Type B pancreatic cell (in vitro differentiated cells): ENCODE results near the gene CDKL2. TPM values are rescaled to one million over a fixed set of nuclear protein-coding genes. Genes with fewer than 3 reads are reported as not detected.

Experiments used
- DNase-seq: peaks from one replicate; pipeline ENCODE4 v3.0.0; 2021; ENCODE audit warnings: mixed read lengths; ENCODE audit not compliant: unreplicated experiment; ENCODE audit errors: extremely low spot score
- H3K27ac Mint-ChIP-seq: 2 replicates; pipeline ENCODE4 v1.8.0; 2021; ENCODE audit warnings: mild to moderate bottlenecking, mixed read lengths
- H3K27me3 Mint-ChIP-seq: 2 replicates; pipeline ENCODE4 v1.8.0; 2021; ENCODE audit warnings: mixed read lengths
- H3K36me3 Mint-ChIP-seq: 2 replicates; pipeline ENCODE4 v1.8.0; 2021; ENCODE audit warnings: mixed read lengths
- H3K4me1 Mint-ChIP-seq: one replicate; pipeline ENCODE4 v1.8.0; 2021; ENCODE audit warnings: mixed read lengths; ENCODE audit not compliant: unreplicated experiment
- H3K4me3 Mint-ChIP-seq: 2 replicates; pipeline ENCODE4 v1.8.0; 2021; ENCODE audit warnings: mild to moderate bottlenecking, mixed read lengths
- H3K9me3 Mint-ChIP-seq: 2 replicates; pipeline ENCODE4 v1.8.0; 2021; ENCODE audit warnings: mixed read lengths
- total RNA-seq: library from RNA; stranded (reverse); gene quantifications from 2 replicates; pipeline ENCODE4 v1.2.1, GENCODE V29; 2021; ENCODE audit warnings: low replicate concordance
- TF ChIP-seq, protein P1 (sequence below): fragments of 200-600 bp; sonication (generic); conservative IDR thresholded peaks from 2 replicates; pipeline ENCODE4 v1.5.0; 2021; ENCODE audit warnings: antibody characterized with exemption, mild to moderate bottlenecking

Gene CDKL2
- total RNA-seq, 1 donor from 2014 or later, result 2.6 TPM

DNA sequence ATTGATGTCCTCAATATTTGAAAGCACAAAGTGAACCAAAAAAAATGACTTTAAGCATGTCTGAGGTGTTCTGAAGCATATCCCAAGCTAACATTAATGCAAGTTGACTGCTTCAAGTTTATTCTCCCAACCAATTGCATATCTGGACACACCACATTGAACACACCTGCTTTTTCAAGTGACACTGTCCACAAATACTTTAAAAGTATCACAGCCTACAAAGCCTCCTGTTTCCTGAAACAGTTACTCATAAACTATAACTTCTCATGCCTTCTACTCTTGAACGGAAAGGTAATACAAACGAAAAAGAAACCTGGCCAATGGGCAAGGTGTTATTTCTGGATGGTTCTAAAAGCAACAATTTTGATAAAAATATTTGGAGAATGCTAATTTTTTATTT is 1.1 kb downstream of the CDKL2 start:
- H3K36me3 Mint-ChIP-seq, result no peaks in the 10 kb centered on the region
- TF ChIP-seq, protein P1, sequence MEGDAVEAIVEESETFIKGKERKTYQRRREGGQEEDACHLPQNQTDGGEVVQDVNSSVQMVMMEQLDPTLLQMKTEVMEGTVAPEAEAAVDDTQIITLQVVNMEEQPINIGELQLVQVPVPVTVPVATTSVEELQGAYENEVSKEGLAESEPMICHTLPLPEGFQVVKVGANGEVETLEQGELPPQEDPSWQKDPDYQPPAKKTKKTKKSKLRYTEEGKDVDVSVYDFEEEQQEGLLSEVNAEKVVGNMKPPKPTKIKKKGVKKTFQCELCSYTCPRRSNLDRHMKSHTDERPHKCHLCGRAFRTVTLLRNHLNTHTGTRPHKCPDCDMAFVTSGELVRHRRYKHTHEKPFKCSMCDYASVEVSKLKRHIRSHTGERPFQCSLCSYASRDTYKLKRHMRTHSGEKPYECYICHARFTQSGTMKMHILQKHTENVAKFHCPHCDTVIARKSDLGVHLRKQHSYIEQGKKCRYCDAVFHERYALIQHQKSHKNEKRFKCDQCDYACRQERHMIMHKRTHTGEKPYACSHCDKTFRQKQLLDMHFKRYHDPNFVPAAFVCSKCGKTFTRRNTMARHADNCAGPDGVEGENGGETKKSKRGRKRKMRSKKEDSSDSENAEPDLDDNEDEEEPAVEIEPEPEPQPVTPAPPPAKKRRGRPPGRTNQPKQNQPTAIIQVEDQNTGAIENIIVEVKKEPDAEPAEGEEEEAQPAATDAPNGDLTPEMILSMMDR, result no peak
- no peaks in the 10 kb centered on the region for H3K9me3 Mint-ChIP-seq
- H3K4me3 Mint-ChIP-seq, result peak overlapping the region; percentile 39
- DNase-seq, result no peak
- no peaks in the 10 kb centered on the region for H3K27me3 Mint-ChIP-seq
- H3K27ac Mint-ChIP-seq, result no peak overlapping the region
- peaks cover 7% of the 10 kb centered on the region for H3K4me1 Mint-ChIP-seq

GRCh38 chr4:75623026-75623425 is 7.3 kb downstream of the CDKL2 start:
- Mint-ChIP-seq H3K4me1 (no peaks in the 10 kb centered on the region), H3K27ac (no peak overlapping the region), H3K36me3 (peaks cover 3% of the 10 kb centered on the region), H3K4me3 (no peak overlapping the region), H3K27me3 (no peaks in the 10 kb centered on the region), H3K9me3 (no peaks in the 10 kb centered on the region)
- TF ChIP-seq, protein P1, result no peak
- DNase-seq, result no peak

DNA sequence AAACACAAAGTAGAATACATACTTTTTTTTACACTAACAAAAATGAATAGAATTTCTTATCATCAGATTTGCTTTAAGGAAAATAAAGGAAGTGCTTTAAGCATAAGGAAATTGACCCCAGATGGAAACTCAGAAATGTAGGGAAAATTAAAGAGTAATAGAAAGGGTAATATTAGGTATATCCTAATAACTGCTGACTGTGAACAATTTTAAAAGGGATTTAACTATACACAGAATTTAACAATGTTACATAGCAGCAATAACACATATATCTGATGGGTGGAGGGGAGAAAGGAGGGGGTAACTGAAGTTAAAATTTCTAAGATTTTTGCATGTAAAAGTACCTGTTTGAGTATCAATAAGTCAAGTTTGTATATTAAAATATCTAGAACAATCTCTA is 8.6 kb downstream of the CDKL2 start:
- no peaks in the 10 kb centered on the region for H3K27me3 Mint-ChIP-seq
- H3K27ac Mint-ChIP-seq, result no peak overlapping the region
- DNase-seq, result no peak
- H3K4me3 Mint-ChIP-seq, result no peak overlapping the region
- H3K9me3 Mint-ChIP-seq, result no peaks in the 10 kb centered on the region
- H3K4me1 Mint-ChIP-seq, result no peaks in the 10 kb centered on the region
- TF ChIP-seq, protein P1, result no peak
- H3K36me3 Mint-ChIP-seq, result peaks cover 3% of the 10 kb centered on the region

DNA sequence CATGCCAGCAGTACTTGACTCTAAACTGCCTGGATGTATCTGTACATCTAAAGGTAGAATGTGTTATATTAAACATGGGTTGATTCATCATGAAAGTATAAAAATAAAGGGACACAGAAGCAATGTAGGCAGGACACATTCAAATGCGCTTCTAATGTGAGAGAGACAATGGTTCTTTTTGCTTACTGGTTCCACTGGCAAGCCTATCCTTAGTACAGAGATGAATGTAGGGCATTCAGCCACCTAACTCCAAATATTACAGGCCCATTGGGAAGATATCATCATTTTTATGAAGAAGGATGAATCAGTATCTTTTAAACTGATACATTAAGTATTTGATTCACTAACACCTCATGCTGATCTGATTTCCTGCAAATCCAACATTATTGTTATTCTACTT is 18.0 kb downstream of the CDKL2 start:
- no peaks in the 10 kb centered on the region for H3K9me3 Mint-ChIP-seq
- TF ChIP-seq, protein P1, result no peak
- H3K27ac Mint-ChIP-seq, result no peak overlapping the region
- H3K4me1 Mint-ChIP-seq, result no peaks in the 10 kb centered on the region
- no peak for DNase-seq
- H3K27me3 Mint-ChIP-seq, result no peaks in the 10 kb centered on the region
- no peaks in the 10 kb centered on the region for H3K36me3 Mint-ChIP-seq
- H3K4me3 Mint-ChIP-seq, result no peak overlapping the region

DNA sequence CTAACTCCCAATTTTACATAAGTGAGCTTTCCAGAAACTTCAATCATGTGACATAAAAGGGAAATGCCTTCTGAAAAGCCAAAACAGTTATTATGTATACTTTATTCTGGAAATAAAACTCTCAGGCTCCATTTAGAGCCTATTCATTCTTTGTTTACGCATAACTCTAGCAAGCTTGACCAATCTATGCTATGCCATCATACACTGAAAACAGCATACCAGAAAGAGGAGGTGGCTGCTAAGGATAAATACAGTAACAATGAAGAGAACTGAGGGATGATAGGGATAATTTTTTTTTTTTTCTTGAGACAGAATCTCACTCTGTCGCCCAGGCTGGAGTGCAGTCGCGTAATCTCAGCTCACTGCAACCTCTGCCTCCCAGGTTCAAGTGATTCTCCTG is 24.4 kb downstream of the CDKL2 start:
- Mint-ChIP-seq H3K4me1 (no peaks in the 10 kb centered on the region), H3K27me3 (no peaks in the 10 kb centered on the region)
- TF ChIP-seq, protein P1, result no peak

GRCh38 chr4:75599647-75600046 is 30.7 kb downstream of the CDKL2 start:
- Mint-ChIP-seq H3K27me3 (no peaks in the 10 kb centered on the region), H3K9me3 (no peaks in the 10 kb centered on the region), H3K4me1 (no peaks in the 10 kb centered on the region), H3K4me3 (no peak overlapping the region), H3K36me3 (no peaks in the 10 kb centered on the region), H3K27ac (no peak overlapping the region)
- TF ChIP-seq, protein P1, result no peak
- DNase-seq, result no peak

More for the DNA sequence above, 24.4 kb downstream of the CDKL2 start:
- Mint-ChIP-seq H3K36me3 (no peaks in the 10 kb centered on the region), H3K27ac (no peak overlapping the region), H3K9me3 (no peaks in the 10 kb centered on the region), H3K4me3 (no peak overlapping the region)
- no peak for DNase-seq
